GM19455 (cell line): ENCODE results near the gene EPHA7.

Source experiments
- ATAC-seq: cut with Tn5 transposase; IDR thresholded peaks from one replicate; pipeline ENCODE4 v1.9.1; 2021; ENCODE audit not compliant: unreplicated experiment

The EPHA7 gene

GRCh38 chr6:93393554-93394074 lies 25.7 kb downstream of the EPHA7 start:
- ATAC-seq, result no peak

GRCh38 chr6:93392797-93393196 lies 26.6 kb downstream of the EPHA7 start:
- no peak for ATAC-seq

- ATAC-seq, result no peak
Measured at GRCh38 chr6:93391965-93392364, 27.4 kb downstream of the EPHA7 start.

- no peak for ATAC-seq
Measured at GRCh38 chr6:93389192-93389591, 30.2 kb downstream of the EPHA7 start.

GRCh38 chr6:93388070-93388469 lies 31.3 kb downstream of the EPHA7 start:
- ATAC-seq, result no peak

GRCh38 chr6:93376026-93376540 lies 43.3 kb downstream of the EPHA7 start:
- no peak for ATAC-seq

- no peak for ATAC-seq
Measured at GRCh38 chr6:93373445-93373844, 45.9 kb downstream of the EPHA7 start.

GRCh38 chr6:93371756-93372155 lies 47.6 kb downstream of the EPHA7 start:
- no peak for ATAC-seq

GRCh38 chr6:93369586-93370134 lies 49.7 kb downstream of the EPHA7 start:
- ATAC-seq, result no peak

- ATAC-seq, result no peak
Measured at GRCh38 chr6:93366506-93366905, 52.9 kb downstream of the EPHA7 start.

- no peak for ATAC-seq
Measured at GRCh38 chr6:93365445-93365844, 53.9 kb downstream of the EPHA7 start.

GRCh38 chr6:93358435-93358834 lies 60.9 kb downstream of the EPHA7 start:
- ATAC-seq, result no peak

- ATAC-seq, result no peak
Measured at GRCh38 chr6:93352604-93353003, 66.8 kb downstream of the EPHA7 start.

GRCh38 chr6:93351222-93351621 lies 68.1 kb downstream of the EPHA7 start:
- no peak for ATAC-seq

GRCh38 chr6:93350774-93351173 lies 68.6 kb downstream of the EPHA7 start:
- ATAC-seq, result no peak

GRCh38 chr6:93344333-93344835 lies 75.0 kb downstream of the EPHA7 start:
- ATAC-seq, result no peak

- no peak for ATAC-seq
Measured at GRCh38 chr6:93343476-93343875, 75.9 kb downstream of the EPHA7 start.

GRCh38 chr6:93341900-93342613 lies 77.3 kb downstream of the EPHA7 start:
- no peak for ATAC-seq

GRCh38 chr6:93337772-93338394 lies 81.5 kb downstream of the EPHA7 start:
- ATAC-seq, result no peak

- ATAC-seq, result no peak
Measured at GRCh38 chr6:93337014-93337413, 82.3 kb downstream of the EPHA7 start.

GRCh38 chr6:93329301-93330000 lies 89.9 kb downstream of the EPHA7 start:
- ATAC-seq, result no peak
